ENCODE results near the gene ZSWIM8. TPM values are rescaled to one million over a fixed set of nuclear protein-coding genes. Genes with fewer than 3 reads are reported as not detected.
"Not testable (repeated sequence)": the region's sequence is repeated elsewhere in the genome, so short reads cannot be mapped to it uniquely, and the experiment has no call there.

ZSWIM8 gene, protein sequence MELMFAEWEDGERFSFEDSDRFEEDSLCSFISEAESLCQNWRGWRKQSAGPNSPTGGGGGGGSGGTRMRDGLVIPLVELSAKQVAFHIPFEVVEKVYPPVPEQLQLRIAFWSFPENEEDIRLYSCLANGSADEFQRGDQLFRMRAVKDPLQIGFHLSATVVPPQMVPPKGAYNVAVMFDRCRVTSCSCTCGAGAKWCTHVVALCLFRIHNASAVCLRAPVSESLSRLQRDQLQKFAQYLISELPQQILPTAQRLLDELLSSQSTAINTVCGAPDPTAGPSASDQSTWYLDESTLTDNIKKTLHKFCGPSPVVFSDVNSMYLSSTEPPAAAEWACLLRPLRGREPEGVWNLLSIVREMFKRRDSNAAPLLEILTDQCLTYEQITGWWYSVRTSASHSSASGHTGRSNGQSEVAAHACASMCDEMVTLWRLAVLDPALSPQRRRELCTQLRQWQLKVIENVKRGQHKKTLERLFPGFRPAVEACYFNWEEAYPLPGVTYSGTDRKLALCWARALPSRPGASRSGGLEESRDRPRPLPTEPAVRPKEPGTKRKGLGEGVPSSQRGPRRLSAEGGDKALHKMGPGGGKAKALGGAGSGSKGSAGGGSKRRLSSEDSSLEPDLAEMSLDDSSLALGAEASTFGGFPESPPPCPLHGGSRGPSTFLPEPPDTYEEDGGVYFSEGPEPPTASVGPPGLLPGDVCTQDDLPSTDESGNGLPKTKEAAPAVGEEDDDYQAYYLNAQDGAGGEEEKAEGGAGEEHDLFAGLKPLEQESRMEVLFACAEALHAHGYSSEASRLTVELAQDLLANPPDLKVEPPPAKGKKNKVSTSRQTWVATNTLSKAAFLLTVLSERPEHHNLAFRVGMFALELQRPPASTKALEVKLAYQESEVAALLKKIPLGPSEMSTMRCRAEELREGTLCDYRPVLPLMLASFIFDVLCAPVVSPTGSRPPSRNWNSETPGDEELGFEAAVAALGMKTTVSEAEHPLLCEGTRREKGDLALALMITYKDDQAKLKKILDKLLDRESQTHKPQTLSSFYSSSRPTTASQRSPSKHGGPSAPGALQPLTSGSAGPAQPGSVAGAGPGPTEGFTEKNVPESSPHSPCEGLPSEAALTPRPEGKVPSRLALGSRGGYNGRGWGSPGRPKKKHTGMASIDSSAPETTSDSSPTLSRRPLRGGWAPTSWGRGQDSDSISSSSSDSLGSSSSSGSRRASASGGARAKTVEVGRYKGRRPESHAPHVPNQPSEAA (N-terminal part only)
- 10 to 100 TPM; 93.4 to 95.2 TPM for total RNA-seq

DNA sequence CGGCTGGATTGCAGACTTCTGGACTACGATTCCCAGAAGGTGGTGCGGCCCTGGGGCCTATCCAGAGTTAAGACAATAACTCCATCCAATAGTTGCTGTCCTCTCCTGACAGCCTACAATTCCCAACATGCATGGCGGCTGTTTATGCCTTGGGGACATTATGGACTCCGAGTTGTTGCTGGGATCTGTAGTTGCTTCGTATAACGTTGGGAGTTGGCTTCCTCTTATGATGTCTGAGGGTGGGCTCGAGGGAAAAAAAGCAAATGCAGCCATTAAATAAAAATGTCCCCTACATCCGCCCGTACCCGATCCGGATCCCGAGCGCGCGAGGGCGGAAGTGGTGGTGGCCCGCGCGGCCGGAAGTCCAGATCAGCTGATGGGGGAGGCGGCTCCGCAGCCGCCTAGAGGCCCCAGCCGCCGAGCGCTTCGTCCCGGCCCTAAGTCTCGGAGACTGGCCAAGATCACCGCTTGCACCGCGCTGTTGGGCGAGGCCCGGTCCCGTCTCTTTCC is at the start of gene ZSWIM8:
Gene ZSWIM8 (plus strand): TSS at position 396 of the 510 bp plus-strand sequence. CDS start 273 bp downstream, outside the sequence.
- peaks cover 36% of the 10 kb centered on the region for H3K4me1 Mint-ChIP-seq
- peaks cover 4% of the 10 kb centered on the region for H3K36me3 Mint-ChIP-seq
- ATAC-seq (ENCODE audit: low read depth), result peak; percentile 82

DNA sequence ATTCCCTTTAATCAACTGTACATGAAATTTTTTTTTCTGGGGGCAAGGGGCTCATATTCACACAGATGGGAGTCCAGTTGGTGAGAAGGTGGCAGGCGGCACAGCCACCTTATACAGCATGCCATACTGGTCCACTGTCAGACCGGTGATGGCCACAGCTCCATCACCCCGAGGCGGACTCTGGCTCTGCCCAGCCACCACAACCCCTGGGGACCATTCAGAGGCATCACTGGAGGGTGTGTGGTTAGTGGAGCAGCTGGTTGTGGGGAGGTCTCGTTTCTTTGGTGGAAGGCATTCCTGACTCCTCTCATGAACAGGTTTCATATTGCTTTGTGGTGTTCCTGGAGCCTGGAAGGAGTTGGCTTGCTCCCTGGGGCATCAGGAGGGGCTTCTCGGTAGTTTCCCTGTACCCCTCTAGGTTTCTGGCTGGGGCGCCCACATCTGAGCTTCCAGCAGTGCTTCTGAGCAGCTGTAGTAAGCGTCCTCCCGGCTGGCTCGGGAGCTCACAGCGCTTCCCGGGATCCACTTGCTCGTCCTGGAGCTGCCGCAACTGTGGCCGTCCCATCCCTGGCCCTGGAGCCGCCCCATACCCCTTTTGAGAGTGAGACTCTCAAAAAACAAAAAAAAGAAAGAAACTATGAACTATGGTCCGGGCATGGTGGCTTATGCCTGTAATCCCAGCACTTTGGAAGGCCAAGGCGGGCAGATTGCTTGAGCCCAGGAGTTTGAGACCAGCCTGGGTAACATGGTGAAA is 44.7 kb upstream of the ZSWIM8 start:
- not testable (repeated sequence) for H3K4me3 Mint-ChIP-seq; H3K4me1 Mint-ChIP-seq; H3K36me3 Mint-ChIP-seq; ATAC-seq (ENCODE audit: low read depth); DNase-seq; H3K27me3 Mint-ChIP-seq; H3K9me3 Mint-ChIP-seq; H3K27ac Mint-ChIP-seq
- POLR2A ChIA-PET, result interaction anchor here (0.6 to 0.7 kb wide), 2 partner anchors 31 to 70 kb away, joined by 3 read pairs; a partner anchor contains a TSS

More for the DNA sequence above, at the start of gene ZSWIM8:
- peak within 1 kb of the TSS; percentile 92 for H3K27ac Mint-ChIP-seq
- H3K9me3 Mint-ChIP-seq, result no peaks in the 10 kb centered on the region
- H3K27me3 Mint-ChIP-seq, result no peaks in the 10 kb centered on the region
- POLR2A ChIA-PET, result interaction anchor here (1.5 to 7.3 kb wide), 5 partner anchors 12 to 25 kb away, joined by 4 to 101 read pairs (median 19); a partner anchor contains a TSS
- peak within 1 kb of the TSS; percentile 95 for H3K4me3 Mint-ChIP-seq
- DNase-seq, result peak; percentile 86

DNA sequence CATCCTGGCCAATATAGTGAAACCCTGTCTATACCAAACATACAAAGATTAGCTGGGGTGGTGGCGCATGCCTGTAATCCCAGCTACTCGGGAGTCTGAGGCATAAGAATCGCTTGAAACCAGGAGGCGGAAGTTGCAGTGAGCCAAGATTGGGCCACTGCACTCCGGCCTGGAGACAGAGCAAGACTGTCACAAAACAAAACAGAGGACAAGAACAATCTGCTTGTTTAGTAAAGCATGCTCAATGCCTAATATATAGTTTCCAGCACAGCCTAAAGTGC is 43.0 kb upstream of the ZSWIM8 start:
- no peaks in the 10 kb centered on the region for H3K27me3 Mint-ChIP-seq
- POLR2A ChIA-PET, result interaction anchor here (2.2 to 4.7 kb wide), 3 partner anchors 11 to 68 kb away, joined by 7 to 47 read pairs (median 23); a partner anchor contains a TSS
- no peak for DNase-seq
- no peak for ATAC-seq (ENCODE audit: low read depth)
- peaks cover 19% of the 10 kb centered on the region for H3K4me1 Mint-ChIP-seq
- peaks cover 3% of the 10 kb centered on the region for H3K36me3 Mint-ChIP-seq
- H3K9me3 Mint-ChIP-seq, result no peaks in the 10 kb centered on the region
- H3K4me3 Mint-ChIP-seq, result peak overlapping the region; percentile 98
- no peak overlapping the region for H3K27ac Mint-ChIP-seq

DNA sequence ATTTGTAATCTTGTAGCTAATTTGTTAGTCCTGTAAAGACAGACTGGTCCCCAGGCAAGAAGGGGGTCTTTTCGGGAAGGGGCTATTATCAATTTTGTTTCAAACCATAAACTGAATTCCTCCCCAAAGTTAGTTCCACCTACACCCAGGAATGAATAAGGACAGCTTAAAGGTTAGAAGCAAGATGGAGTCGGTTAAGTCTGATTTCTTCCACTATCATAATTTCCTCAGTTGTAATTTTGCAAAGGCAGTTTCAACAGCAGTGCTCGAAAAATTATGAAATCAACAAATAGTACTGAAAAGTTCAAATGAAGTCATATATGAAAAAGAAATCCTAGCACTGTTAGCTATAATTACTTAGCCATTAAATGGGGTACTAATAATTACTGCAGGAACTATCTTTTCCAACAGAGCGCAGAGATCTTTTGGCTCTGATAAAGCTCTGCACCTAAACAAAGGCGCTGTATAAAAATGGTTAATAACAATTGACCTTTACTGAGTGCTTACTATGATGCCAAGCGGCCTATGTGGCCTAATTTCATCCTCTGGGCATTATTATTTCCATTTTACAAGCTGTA is 42.0 kb upstream of the ZSWIM8 start:
- H3K4me1 Mint-ChIP-seq, result peaks cover 20% of the 10 kb centered on the region
- DNase-seq (no peak), ATAC-seq (ENCODE audit: low read depth) (no peak)
- peaks cover 3% of the 10 kb centered on the region for H3K36me3 Mint-ChIP-seq
- H3K9me3 Mint-ChIP-seq, result no peaks in the 10 kb centered on the region
- peak overlapping the region; percentile 98 for H3K27ac Mint-ChIP-seq
- no peaks in the 10 kb centered on the region for H3K27me3 Mint-ChIP-seq
- H3K4me3 Mint-ChIP-seq, result peak overlapping the region; percentile 98
- POLR2A ChIA-PET, result interaction anchor here (0.5 to 4.7 kb wide), 11 partner anchors 10 to 247 kb away, joined by 3 to 47 read pairs (median 3); partner anchors contain the start of genes CHCHD1 and PPP3CB

DNA sequence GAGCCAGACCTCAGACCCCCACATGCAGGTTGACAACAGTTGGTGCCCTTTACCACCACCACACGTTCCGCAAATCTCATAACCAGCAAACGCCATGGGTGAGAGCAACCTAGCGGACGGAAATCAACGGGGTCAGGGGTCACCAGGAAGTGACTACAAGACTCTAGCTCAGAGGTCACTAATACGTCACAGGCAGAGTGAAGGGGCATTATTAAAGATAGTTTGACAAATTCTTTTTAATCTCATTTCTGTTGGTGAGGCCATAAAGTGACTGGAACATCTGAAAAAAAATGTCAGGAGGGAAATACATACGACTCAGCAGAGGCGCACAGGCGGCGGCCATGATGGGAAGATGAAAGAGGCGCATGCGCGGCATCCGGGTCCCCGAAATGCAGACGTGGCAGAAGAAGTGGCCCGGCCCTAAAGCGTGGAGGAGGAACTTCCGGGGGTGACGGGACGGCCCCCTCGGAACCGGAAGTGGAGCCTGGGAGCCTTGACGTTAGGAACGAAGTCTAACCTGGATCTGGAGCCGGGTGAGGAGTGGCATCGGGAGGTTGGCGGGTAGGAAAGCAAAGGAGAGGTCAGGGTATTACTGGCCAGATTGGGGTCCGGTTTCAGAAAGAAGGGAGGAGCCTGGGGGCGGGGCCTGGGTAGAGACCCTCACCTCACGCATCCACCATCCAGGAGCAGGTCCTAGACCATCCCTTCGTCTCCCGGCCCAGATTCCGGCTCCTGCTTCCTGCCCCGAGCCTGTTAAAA is 41.3 kb upstream of the ZSWIM8 start, which contains the start of gene SEC24C:
Gene SEC24C (plus strand): TSS at position 468 of the 759 bp plus-strand sequence. CDS start 2,461 bp downstream, outside the sequence.
- ATAC-seq (ENCODE audit: low read depth), result peak; percentile 90
- H3K27me3 Mint-ChIP-seq, result no peaks in the 10 kb centered on the region
- H3K27ac Mint-ChIP-seq, result peak within 1 kb of the TSS; percentile 98

DNA sequence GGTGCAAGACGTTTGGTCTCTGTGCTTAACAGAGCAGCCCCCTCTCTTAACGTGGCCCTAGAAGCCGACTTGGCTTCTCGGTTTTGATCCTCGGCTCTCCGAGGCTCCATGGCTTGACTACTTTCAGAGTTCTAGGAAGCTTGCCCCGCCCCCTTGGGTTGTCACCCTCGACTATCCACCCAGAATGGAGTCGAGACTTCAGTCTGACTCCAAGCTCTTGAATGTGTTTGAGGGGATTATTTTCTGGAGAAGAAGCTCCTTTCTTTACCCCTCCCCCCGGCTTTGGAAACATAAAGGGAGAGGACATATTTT is 40.8 kb upstream of the ZSWIM8 start:
- H3K4me1 Mint-ChIP-seq, result peaks cover 25% of the 10 kb centered on the region

More for the DNA sequence above, 41.3 kb upstream of the ZSWIM8 start, which contains the start of gene SEC24C:
- DNase-seq, result peak; percentile 93
- H3K4me3 Mint-ChIP-seq, result peak within 1 kb of the TSS; percentile 98
- POLR2A ChIA-PET, result interaction anchor here (0.5 to 4.7 kb wide), 10 partner anchors 10 to 248 kb away, joined by 3 to 47 read pairs (median 5); partner anchors contain the start of genes CHCHD1 and PPP3CB
- H3K9me3 Mint-ChIP-seq, result no peaks in the 10 kb centered on the region
- peaks cover 6% of the 10 kb centered on the region for H3K36me3 Mint-ChIP-seq
- H3K4me1 Mint-ChIP-seq, result peaks cover 22% of the 10 kb centered on the region

DNA sequence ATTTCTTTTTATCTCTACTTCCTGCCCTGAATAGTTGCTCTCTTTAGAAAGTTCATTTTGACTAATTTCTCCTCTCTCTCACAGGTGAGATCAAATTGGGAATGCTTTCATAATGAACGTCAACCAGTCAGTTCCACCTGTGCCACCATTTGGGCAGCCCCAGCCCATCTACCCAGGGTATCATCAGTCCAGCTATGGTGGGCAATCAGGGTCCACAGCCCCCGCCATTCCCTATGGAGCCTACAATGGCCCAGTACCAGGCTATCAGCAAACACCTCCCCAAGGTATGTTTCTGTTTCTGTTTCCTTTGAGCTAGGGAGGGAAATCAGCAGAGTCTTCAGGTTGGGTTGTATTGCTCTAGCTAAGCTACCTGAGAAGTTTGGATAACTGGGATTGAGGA is 38.7 kb upstream of the ZSWIM8 start:
- H3K4me3 Mint-ChIP-seq, result peak overlapping the region; percentile 39
- peaks cover 19% of the 10 kb centered on the region for H3K36me3 Mint-ChIP-seq
- no peaks in the 10 kb centered on the region for H3K9me3 Mint-ChIP-seq
- peak overlapping the region; percentile 45 for H3K27ac Mint-ChIP-seq
- POLR2A ChIA-PET, result interaction anchor here (0.9 to 1.4 kb wide), 2 partner anchors 16 to 35 kb away, joined by 3 to 4 read pairs; partner anchors contain the start of gene CHCHD1
- DNase-seq, result no peak
- H3K27me3 Mint-ChIP-seq, result no peaks in the 10 kb centered on the region
- no peak for ATAC-seq (ENCODE audit: low read depth)
- peaks cover 33% of the 10 kb centered on the region for H3K4me1 Mint-ChIP-seq

More for the DNA sequence above, 40.8 kb upstream of the ZSWIM8 start:
- Mint-ChIP-seq H3K27me3 (no peaks in the 10 kb centered on the region), H3K27ac (peak overlapping the region; percentile 98), H3K4me3 (peak overlapping the region; percentile 98), H3K36me3 (peaks cover 9% of the 10 kb centered on the region), H3K9me3 (no peaks in the 10 kb centered on the region)
- POLR2A ChIA-PET, result interaction anchor here (0.9 to 4.7 kb wide), 6 partner anchors 13 to 134 kb away, joined by 3 to 47 read pairs (median 12); partner anchors contain the start of gene CHCHD1
- DNase-seq (no peak), ATAC-seq (ENCODE audit: low read depth) (peak; percentile 40)

DNA sequence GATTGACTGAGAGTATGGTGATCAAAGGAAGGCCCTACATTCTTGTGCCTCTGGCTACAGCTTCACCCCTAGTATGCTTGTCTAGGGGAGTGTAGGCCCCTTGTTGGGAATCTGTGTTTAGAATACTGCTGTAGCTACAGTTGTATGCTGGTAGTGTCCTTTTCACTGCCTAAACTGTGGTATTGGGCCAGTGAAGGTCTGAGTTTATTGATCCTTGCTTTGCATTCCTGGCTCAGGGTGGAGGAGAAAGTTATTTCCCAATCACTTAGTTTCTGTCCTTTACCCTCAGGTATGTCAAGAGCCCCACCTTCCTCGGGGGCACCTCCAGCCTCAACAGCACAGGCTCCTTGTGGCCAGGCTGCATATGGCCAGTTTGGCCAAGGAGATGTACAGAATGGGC is 34.6 kb upstream of the ZSWIM8 start:
- no peak overlapping the region for H3K27ac Mint-ChIP-seq

DNA sequence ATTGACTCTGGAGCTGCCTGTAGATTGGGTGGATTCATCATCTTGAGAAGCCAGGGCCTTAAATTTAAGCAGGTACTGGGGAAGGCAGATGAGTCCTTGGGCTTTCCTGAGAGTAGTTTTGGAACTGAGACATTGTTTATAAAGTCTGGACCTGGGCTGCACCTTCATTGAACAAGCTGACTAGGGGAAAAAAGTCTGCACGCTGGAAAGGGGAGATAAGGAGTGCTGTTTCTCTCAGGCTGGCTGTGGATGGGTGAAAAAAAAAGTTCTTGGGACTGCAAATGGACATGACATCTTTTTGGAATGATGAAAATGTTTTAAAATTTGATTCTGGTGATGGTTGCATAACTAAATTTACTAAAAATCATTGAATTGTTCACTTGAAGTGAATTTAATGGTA is 29.2 kb upstream of the ZSWIM8 start:
- Mint-ChIP-seq H3K4me1 (peaks cover 29% of the 10 kb centered on the region), H3K36me3 (peaks cover 32% of the 10 kb centered on the region), H3K27me3 (no peaks in the 10 kb centered on the region), H3K9me3 (no peaks in the 10 kb centered on the region), H3K4me3 (no peak overlapping the region), H3K27ac (no peak overlapping the region)
- POLR2A ChIA-PET, result interaction anchor here (0.7 kb wide), 2 partner anchors 13 to 15 kb away, joined by 3 to 4 read pairs; no protein-coding TSS in a partner anchor
- DNase-seq (no peak), ATAC-seq (ENCODE audit: low read depth) (no peak)

More for the DNA sequence above, 34.6 kb upstream of the ZSWIM8 start:
- no peak for DNase-seq
- H3K4me1 Mint-ChIP-seq, result peaks cover 26% of the 10 kb centered on the region
- POLR2A ChIA-PET, result no interaction called here
- no peak overlapping the region for H3K4me3 Mint-ChIP-seq
- no peaks in the 10 kb centered on the region for H3K27me3 Mint-ChIP-seq
- H3K36me3 Mint-ChIP-seq, result peaks cover 37% of the 10 kb centered on the region
- no peaks in the 10 kb centered on the region for H3K9me3 Mint-ChIP-seq
- no peak for ATAC-seq (ENCODE audit: low read depth)

DNA sequence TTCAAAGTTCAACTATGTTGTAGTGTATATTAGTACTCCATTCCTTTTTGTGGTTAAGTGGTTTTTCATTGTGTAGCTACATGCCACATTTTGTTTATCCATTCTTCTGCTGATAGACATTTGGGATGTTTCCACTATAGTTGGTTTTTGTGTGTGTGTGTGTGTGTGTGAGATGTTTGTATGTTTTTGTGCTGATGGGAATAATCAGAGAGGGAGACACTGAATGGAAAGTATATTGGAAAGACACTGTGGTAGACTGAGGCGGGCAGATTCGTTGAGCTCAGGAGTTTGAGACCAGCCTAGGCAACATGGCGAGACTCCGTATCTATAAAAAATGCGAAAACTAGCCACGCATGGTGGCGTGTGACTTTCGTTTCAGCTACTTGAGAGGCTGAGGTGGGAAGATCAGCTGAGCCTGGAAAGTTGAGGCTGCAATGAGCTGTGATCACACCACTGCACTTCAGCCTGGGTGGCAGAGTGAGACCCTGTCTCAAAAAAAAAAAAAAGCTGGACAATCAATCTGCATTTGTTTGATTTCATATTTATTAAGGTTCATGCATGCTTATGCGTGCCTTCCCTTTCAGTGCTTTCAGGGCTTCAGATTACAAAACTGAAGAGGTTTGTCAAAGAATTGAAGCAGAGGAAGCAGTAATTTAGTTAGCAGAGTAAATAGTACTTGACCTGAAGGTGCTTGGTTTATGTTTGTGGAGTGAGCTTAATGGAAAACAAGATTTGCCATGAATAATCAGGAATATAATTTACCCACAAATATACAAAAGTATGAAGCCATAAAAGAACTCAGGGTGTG is 26.5 kb upstream of the ZSWIM8 start:
- ATAC-seq (ENCODE audit: low read depth) (no peak), DNase-seq (no peak)
- H3K27ac Mint-ChIP-seq, result peak overlapping the region; percentile 82
- H3K27me3 Mint-ChIP-seq, result no peaks in the 10 kb centered on the region
- H3K36me3 Mint-ChIP-seq, result peaks cover 30% of the 10 kb centered on the region
- H3K9me3 Mint-ChIP-seq, result no peaks in the 10 kb centered on the region
- peak overlapping the region; percentile 58 for H3K4me3 Mint-ChIP-seq
- POLR2A ChIA-PET, result interaction anchor here (0.6 to 2.6 kb wide), 10 partner anchors 9 to 28 kb away, joined by 3 to 7 read pairs (median 4); partner anchors contain the start of gene CHCHD1
- peaks cover 34% of the 10 kb centered on the region for H3K4me1 Mint-ChIP-seq
